Measurements from ENCODE around the gene FBXO3.
A peak's percentile ranks its signal among the peaks of the same experiment; 100 is the strongest.
"Not testable (repeated sequence)": the region's sequence is repeated elsewhere in the genome, so short reads cannot be mapped to it uniquely, and the experiment has no call there.

FBXO3 gene, protein sequence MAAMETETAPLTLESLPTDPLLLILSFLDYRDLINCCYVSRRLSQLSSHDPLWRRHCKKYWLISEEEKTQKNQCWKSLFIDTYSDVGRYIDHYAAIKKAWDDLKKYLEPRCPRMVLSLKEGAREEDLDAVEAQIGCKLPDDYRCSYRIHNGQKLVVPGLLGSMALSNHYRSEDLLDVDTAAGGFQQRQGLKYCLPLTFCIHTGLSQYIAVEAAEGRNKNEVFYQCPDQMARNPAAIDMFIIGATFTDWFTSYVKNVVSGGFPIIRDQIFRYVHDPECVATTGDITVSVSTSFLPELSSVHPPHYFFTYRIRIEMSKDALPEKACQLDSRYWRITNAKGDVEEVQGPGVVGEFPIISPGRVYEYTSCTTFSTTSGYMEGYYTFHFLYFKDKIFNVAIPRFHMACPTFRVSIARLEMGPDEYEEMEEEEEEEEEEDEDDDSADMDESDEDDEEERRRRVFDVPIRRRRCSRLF

DNA sequence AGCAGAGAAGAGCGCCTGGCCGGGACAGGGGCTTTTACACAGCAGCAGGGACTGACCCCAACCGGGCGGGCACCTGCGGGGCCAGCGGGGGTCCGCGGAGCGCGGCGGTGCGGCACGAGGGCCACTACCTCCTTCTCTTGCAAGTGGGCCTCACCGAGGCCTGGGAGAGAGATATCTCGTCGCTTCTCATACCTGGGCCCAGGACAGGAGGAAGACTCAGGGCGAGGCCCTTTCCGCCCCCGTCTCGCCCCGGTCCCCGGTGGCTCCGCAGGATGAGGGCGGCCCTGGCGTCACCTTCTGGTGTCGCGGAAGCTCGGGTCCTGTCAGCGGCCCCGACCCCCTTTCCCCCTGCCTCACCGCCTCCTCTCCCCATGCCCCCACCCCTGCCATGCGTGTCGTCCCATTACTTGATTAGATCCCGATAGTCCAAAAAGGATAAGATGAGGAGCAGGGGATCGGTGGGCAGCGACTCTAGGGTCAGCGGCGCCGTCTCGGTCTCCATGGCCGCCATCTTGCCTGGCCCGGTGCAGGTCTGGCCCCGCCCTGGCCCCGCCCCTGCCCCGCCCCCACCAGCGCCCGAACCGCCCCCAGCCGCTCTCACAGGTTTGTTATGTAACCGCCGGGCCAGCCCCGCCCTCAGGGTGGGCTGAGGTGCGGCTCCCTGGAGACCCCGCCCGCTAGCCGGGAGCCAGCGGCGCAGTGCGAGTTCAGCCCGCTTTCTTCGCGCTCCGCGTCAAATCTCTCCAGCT lies at the start of gene FBXO3:
TSS of gene FBXO3 (minus strand) at position 534 of the 749 bp plus-strand sequence. CDS start at position 511, 23 bp downstream.
- H3K4me3 ChIP-seq (replicated peaks; ENCODE audit: low read depth, low read length): peak within 1 kb of the TSS; percentile 86
- TF ChIP-seq, protein P1, sequence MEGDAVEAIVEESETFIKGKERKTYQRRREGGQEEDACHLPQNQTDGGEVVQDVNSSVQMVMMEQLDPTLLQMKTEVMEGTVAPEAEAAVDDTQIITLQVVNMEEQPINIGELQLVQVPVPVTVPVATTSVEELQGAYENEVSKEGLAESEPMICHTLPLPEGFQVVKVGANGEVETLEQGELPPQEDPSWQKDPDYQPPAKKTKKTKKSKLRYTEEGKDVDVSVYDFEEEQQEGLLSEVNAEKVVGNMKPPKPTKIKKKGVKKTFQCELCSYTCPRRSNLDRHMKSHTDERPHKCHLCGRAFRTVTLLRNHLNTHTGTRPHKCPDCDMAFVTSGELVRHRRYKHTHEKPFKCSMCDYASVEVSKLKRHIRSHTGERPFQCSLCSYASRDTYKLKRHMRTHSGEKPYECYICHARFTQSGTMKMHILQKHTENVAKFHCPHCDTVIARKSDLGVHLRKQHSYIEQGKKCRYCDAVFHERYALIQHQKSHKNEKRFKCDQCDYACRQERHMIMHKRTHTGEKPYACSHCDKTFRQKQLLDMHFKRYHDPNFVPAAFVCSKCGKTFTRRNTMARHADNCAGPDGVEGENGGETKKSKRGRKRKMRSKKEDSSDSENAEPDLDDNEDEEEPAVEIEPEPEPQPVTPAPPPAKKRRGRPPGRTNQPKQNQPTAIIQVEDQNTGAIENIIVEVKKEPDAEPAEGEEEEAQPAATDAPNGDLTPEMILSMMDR (IDR thresholded peaks at IDR 0.05; ENCODE audit: low read length, missing control alignments): no peak
- DNase-seq (ENCODE audit: low read depth): peak; percentile 81

DNA sequence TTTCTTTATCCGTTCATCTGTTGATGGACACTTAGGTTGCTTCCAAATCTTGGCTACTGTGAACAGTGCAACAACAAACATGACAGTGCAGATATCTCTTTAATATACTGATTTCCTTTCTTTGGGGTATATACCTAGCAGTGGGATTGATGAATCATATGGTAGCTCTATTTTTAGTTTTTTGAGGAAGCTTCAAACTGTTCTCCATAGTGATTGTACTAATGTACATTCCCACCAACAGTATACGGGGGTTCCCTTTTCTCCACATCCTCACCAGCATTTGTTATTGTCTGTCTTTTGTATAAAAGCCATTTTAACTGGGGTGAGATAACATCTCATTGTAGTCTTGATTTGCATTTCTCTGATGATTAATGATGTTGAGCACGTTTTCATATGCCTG lies 48.7 kb upstream of the FBXO3 start:
- not testable (repeated sequence) for DNase-seq (ENCODE audit: low read depth)

DNA sequence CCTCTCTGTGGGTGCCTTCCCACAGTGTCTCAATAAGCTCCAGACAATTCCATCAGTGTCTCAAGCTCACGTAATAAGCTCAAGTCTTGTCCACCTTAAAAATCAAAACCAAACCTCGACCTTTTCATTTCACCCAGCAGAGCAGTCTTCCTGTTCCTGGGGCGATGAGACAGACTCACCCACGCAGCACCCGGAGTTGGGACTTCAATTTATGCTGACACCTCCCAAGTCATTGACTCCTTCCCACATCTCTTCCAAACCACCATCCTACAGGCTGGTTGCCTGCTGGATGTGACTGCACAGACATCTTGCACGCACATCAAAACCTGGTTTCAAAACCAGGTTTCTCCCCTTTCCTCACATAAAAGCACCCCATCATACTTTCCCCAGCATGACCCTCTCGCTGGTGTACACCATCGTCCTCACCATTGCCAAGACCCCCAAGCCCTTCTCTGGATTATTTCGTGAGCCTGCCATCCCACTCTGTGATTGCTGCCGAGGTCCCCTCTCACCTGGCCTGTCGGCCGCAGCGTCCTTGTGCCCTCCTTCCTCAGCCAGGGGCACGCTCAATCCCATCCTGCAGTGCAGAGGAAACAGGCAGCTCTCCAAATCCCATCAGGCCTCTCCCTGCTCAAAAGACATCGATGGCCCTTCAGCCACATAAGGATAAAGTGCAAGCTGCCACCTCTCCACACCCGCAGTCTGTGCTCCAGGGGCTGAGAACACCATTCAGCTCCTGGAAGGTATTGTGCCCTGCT lies 45.1 kb upstream of the FBXO3 start:
- no peak for DNase-seq (ENCODE audit: low read depth)
- H3K4me3 ChIP-seq (replicated peaks; ENCODE audit: low read depth, low read length): no peak overlapping the region
- TF ChIP-seq, protein P1 (IDR thresholded peaks at IDR 0.05; ENCODE audit: low read length, missing control alignments): no peak

More for the DNA sequence above, 48.7 kb upstream of the FBXO3 start:
- H3K4me3 ChIP-seq (replicated peaks; ENCODE audit: low read depth, low read length): not testable (repeated sequence)

DNA sequence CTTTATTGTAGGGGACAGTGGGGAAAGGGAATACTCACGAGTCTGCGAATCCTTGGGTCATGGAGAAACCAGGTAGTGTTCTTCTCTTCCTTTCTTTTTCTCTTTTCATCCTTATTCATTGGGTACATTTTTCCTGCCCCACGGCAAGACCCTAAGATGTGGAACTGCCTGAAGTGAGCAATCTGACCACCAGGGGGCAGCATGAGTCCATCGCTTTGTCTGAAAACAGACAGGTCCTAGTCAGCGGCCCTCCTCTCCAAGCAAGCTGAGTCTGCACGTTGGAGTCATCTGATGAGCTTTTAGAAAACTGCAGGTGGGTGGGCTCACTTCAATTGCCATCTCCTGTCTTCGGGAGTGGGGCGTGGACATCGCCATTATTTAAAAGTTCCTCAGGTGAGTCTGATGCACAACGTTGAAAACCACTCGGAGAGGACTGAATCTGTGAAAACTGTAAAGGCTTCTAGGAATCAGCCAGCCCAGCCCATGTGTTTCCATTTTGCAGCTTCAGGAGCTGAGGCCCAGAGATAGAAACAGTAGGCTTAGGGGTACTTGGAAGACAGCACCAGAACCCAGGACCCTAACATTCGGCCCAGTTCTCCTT lies 34.0 kb upstream of the FBXO3 start:
- DNase-seq (ENCODE audit: low read depth): peak; percentile 87
- H3K4me3 ChIP-seq (replicated peaks; ENCODE audit: low read depth, low read length): no peak overlapping the region
- TF ChIP-seq, protein P1 (IDR thresholded peaks at IDR 0.05; ENCODE audit: low read length, missing control alignments): peak; percentile 96

DNA sequence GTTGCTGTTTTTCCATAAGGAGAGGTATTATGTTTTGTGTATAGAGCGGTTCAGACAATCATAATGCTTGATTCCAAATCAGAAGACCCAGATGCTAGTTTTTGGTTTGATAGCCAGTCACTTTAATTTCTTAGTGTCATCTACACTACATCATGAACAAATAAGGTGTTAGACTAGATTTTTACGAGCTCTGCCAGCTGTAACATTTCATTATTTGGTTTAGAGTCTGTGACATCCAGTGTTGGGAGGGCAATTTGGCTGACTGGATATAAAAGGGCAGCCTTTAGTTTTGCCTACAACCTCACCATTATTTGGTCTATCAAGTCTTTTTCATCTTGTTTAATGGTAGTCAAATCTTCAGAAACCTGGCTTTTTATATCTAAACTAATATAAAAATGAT lies 30.2 kb upstream of the FBXO3 start:
- no peak overlapping the region for H3K4me3 ChIP-seq (replicated peaks; ENCODE audit: low read depth, low read length)
- TF ChIP-seq, protein P1 (IDR thresholded peaks at IDR 0.05; ENCODE audit: low read length, missing control alignments): no peak
- DNase-seq (ENCODE audit: low read depth): no peak

DNA sequence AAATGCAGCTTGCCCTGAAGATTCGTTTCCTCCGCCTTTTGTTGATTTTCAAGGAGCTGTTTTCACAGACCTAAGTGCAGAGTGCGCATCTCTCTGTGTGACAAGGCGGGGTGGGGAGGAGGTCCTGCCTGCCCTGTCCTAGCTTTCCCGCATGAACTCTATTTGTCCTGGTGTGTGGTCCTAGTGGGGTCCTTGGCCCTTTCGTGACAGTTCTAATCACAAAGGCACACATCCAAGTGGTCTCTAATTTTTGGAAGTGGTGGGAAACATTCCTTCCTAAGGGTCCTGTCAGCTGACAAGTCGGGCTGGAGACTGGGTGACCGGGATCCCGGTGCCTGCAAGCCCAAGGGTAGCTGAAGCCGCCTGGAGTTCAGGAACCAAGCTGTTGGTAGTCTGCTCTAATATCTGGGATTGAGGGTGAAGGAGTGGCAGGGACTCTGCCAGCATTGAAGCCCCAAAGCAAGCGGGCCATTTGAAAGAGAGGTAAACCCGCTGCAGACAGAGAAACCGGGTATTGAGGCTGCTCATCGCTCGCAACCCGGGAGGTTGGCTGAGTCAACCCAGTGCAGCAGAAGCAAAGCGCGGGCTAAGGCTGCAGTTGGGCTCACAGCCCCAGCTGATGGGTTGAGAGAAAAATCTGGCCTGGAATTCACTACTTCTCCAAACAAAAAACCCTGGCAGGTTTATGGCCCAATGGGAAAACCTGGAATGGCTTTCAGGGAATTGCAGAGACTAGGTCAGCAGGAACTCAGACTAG lies 28.1 kb upstream of the FBXO3 start:
- TF ChIP-seq, protein P1 (IDR thresholded peaks at IDR 0.05; ENCODE audit: low read length, missing control alignments): no peak
- H3K4me3 ChIP-seq (replicated peaks; ENCODE audit: low read depth, low read length): peak overlapping the region; percentile 15
- peak; percentile 83 for DNase-seq (ENCODE audit: low read depth)

Data from fibroblast of pulmonary artery (primary cell).